ENCODE results near the gene HS6ST2.
A peak's percentile ranks its signal among the peaks of the same experiment; 100 is the strongest.

Gene HS6ST2

GRCh38 chrX:132877954-132878536 is 80.4 kb downstream of the HS6ST2 start (continued):
- TF ChIP-seq, protein P1, sequence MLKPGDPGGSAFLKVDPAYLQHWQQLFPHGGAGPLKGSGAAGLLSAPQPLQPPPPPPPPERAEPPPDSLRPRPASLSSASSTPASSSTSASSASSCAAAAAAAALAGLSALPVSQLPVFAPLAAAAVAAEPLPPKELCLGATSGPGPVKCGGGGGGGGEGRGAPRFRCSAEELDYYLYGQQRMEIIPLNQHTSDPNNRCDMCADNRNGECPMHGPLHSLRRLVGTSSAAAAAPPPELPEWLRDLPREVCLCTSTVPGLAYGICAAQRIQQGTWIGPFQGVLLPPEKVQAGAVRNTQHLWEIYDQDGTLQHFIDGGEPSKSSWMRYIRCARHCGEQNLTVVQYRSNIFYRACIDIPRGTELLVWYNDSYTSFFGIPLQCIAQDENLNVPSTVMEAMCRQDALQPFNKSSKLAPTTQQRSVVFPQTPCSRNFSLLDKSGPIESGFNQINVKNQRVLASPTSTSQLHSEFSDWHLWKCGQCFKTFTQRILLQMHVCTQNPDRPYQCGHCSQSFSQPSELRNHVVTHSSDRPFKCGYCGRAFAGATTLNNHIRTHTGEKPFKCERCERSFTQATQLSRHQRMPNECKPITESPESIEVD (tag by site-specific recombination; IDR thresholded peaks at IDR 0.05): no peak

DNA sequence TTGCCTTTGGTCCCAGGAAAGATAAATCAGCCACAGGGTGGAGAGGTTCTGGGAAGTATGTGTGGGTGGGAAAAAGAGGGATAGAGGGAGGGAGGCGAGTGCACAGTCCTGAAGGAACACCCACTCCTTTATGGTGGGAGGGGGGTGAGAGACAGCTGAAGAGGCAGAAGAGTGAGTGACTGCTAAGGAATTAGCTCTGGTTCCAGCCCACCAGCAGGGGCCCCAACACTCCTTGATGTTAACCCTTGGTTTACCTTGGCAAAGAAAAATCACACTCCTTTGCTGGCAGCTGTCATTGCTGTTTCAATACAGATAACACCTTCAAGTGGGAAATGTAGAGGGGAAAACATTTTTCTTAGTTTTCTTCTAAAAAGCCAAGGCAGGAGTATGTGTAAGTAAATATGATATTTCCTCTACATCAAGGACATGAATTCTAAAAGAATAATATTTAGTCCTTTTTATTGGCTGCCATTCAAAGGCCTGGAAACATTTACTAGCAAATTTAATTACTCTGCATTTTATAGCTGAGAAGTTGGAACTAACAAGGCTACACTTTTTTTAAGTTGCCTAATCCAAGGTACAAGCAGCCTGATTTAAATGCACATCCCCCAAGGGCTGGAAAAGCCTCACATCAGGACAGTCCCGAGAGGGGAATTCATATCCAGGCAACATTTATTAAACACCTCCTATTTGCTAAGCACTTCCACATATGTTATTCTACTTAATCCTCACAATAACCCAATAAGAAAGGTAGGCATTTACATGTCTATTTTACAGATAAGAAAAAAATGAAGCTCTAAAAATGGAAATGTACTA is 81.7 kb downstream of the HS6ST2 start:
- H3K36me3 ChIP-seq (ENCODE audit: control insufficient read depth in 2 of 2, insufficient read depth in 1 of 2, low read length in 2 of 2): no peaks in the 10 kb centered on the region
- ChIA-PET CTCF (interaction anchor here (0.7 to 1.3 kb wide), 4 partner anchors 18 to 136 kb away, joined by 3 to 5 read pairs (median 3); no protein-coding TSS in a partner anchor), POLR2A (interaction anchor here (0.7 kb wide), 1 partner anchor 33 kb away, joined by 3 read pairs; no protein-coding TSS in a partner anchor)
- no peaks in the 10 kb centered on the region for H3K9me3 ChIP-seq (ENCODE audit: control insufficient read depth, insufficient read depth, low read depth, low read length)
- H3K27ac ChIP-seq (ENCODE audit: extremely low read depth, low read depth, low read length): peak overlapping the region; percentile 8
- H3K4me1 ChIP-seq (ENCODE audit: control insufficient read depth, insufficient read depth, low read length): peaks cover 26% of the 10 kb centered on the region
- no peak overlapping the region for H3K4me3 ChIP-seq (ENCODE audit: low read depth, low read length)
- TF ChIP-seq ZEB2 (tag by site-specific recombination; IDR thresholded peaks at IDR 0.05) (no peak), ZNF548 (tag by site-specific recombination; IDR thresholded peaks at IDR 0.05) (no peak), KLF16 (tag by site-specific recombination; IDR thresholded peaks at IDR 0.05) (no peak), ZNF248 (tag by site-specific recombination; IDR thresholded peaks at IDR 0.05) (no peak), ZNF654 (tag by site-specific recombination; IDR thresholded peaks at IDR 0.05; ENCODE audit: low read depth) (no peak), PRDM4 (tag by site-specific recombination; IDR thresholded peaks at IDR 0.05) (no peak), ZNF19 (tag by site-specific recombination; IDR thresholded peaks at IDR 0.05; ENCODE audit: low read depth) (no peak), SETDB1 (IDR thresholded peaks at IDR 0.05; ENCODE audit: insufficient read length, low read length) (no peak), ZBTB8A (tag by site-specific recombination; IDR thresholded peaks at IDR 0.05) (0 out of 2 replicates have a peak, but pooled peaks have one; percentile 15), ZNF37A (tag by site-specific recombination; IDR thresholded peaks at IDR 0.05) (no peak), TRIM28 (IDR thresholded peaks at IDR 0.05; ENCODE audit: borderline replicate concordance, low read length) (no peak), ZNF768 (tag by site-specific recombination; IDR thresholded peaks at IDR 0.05) (no peak), ZNF544 (tag by site-specific recombination; IDR thresholded peaks at IDR 0.05) (no peak), MYNN (tag by site-specific recombination; IDR thresholded peaks at IDR 0.05; ENCODE audit: borderline replicate concordance) (no peak), ZBTB20 (tag by site-specific recombination; IDR thresholded peaks at IDR 0.05) (0 out of 2 replicates have a peak, but pooled peaks have one; percentile 21), INSM2 (tag by site-specific recombination; IDR thresholded peaks at IDR 0.05) (no peak), ZNF777 (tag by site-specific recombination; IDR thresholded peaks at IDR 0.05; ENCODE audit: borderline replicate concordance) (no peak), ZNF2 (tag by site-specific recombination; IDR thresholded peaks at IDR 0.05) (no peak), ZNF623 (tag by site-specific recombination; IDR thresholded peaks at IDR 0.05) (no peak), ZNF426 (tag by site-specific recombination; IDR thresholded peaks at IDR 0.05) (no peak), ZNF404 (tag by site-specific recombination; IDR thresholded peaks at IDR 0.05) (no peak), ZNF514 (tag by site-specific recombination; IDR thresholded peaks at IDR 0.05) (no peak)
- TF ChIP-seq, protein P2, sequence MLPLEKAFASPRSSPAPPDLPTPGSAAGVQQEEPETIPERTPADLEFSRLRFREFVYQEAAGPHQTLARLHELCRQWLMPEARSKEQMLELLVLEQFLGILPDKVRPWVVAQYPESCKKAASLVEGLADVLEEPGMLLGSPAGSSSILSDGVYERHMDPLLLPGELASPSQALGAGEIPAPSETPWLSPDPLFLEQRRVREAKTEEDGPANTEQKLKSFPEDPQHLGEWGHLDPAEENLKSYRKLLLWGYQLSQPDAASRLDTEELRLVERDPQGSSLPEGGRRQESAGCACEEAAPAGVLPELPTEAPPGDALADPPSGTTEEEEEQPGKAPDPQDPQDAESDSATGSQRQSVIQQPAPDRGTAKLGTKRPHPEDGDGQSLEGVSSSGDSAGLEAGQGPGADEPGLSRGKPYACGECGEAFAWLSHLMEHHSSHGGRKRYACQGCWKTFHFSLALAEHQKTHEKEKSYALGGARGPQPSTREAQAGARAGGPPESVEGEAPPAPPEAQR (tag by site-specific recombination; IDR thresholded peaks at IDR 0.05): no peak
- TF ChIP-seq, protein P3, sequence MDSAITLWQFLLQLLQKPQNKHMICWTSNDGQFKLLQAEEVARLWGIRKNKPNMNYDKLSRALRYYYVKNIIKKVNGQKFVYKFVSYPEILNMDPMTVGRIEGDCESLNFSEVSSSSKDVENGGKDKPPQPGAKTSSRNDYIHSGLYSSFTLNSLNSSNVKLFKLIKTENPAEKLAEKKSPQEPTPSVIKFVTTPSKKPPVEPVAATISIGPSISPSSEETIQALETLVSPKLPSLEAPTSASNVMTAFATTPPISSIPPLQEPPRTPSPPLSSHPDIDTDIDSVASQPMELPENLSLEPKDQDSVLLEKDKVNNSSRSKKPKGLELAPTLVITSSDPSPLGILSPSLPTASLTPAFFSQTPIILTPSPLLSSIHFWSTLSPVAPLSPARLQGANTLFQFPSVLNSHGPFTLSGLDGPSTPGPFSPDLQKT (IDR thresholded peaks at IDR 0.05; ENCODE audit: borderline replicate concordance, low read depth, low read length): no peak
- TF ChIP-seq, protein P4, sequence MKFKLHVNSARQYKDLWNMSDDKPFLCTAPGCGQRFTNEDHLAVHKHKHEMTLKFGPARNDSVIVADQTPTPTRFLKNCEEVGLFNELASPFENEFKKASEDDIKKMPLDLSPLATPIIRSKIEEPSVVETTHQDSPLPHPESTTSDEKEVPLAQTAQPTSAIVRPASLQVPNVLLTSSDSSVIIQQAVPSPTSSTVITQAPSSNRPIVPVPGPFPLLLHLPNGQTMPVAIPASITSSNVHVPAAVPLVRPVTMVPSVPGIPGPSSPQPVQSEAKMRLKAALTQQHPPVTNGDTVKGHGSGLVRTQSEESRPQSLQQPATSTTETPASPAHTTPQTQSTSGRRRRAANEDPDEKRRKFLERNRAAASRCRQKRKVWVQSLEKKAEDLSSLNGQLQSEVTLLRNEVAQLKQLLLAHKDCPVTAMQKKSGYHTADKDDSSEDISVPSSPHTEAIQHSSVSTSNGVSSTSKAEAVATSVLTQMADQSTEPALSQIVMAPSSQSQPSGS (tag by site-specific recombination; IDR thresholded peaks at IDR 0.05; ENCODE audit: low read depth): no peak
